Fibroblast of the aortic adventitia (primary cell): ENCODE data around the gene TXNRD2. TPM values are rescaled to one million over a fixed set of nuclear protein-coding genes. Genes with fewer than 3 reads are reported as not detected.
"Not testable (repeated sequence)": the region's sequence is repeated elsewhere in the genome, so short reads cannot be mapped to it uniquely, and the experiment has no call there.

ENCODE experiments used
- DNase-seq: peaks from one replicate; pipeline ENCODE4 v3.0.0-alpha.2; 2010; ENCODE audit warnings: low read depth
- H3K4me3 ChIP-seq: 2 replicates; pipeline ENCODE4 v1.5.1; 2011; ENCODE audit warnings: low read depth, mild to moderate bottlenecking, control low read depth, low read length, moderate library complexity
- CTCF ChIP-seq: IDR thresholded peaks from 2 replicates; pipeline ENCODE4 v1.5.1; 2011; ENCODE audit warnings: mild to moderate bottlenecking, low read length, control low read depth, inconsistent platforms; ENCODE audit not compliant: insufficient read depth
- total RNA-seq: library from RNA; depleted of rRNA; stranded (reverse); fragments of >200 nt; gene quantifications from 2 replicates; pipeline ENCODE4 v1.2.3, GENCODE V29; 2012; ENCODE audit warnings: low replicate concordance

The TXNRD2 gene
- total RNA-seq, 1 donor: 16.4 TPM

- TF ChIP-seq CTCF: peak; percentile 21
- peak; percentile 82 for DNase-seq
- H3K4me3 ChIP-seq: peak overlapping the region; percentile 96
Observed at GRCh38 chr22:19943082-19944026, 1.7 kb upstream of the TXNRD2 start.

- no peak for TF ChIP-seq CTCF
- DNase-seq: peak; percentile 86
- peak overlapping the region; percentile 96 for H3K4me3 ChIP-seq
Observed at GRCh38 chr22:19942157-19943081, 801 bp upstream of the TXNRD2 start.

GRCh38 chr22:19940536-19941364, 868 bp downstream of the TXNRD2 start:
- peak overlapping the region; percentile 96 for H3K4me3 ChIP-seq
- no peak for TF ChIP-seq CTCF
- DNase-seq: no peak

- H3K4me3 ChIP-seq: no peak overlapping the region
- peak; percentile 21 for DNase-seq
- TF ChIP-seq CTCF: no peak
Observed at GRCh38 chr22:19937616-19938473, 3.8 kb downstream of the TXNRD2 start.

- no peak for TF ChIP-seq CTCF
- no peak overlapping the region for H3K4me3 ChIP-seq
- no peak for DNase-seq
Observed at GRCh38 chr22:19936513-19936912, 5.1 kb downstream of the TXNRD2 start.

- not testable (repeated sequence) for DNase-seq, H3K4me3 ChIP-seq
Observed at GRCh38 chr22:19935123-19935718, 6.4 kb downstream of the TXNRD2 start.
